Cortex of kidney (tissue), 1 donor: ENCODE results near the gene XIRP1.

Experiments
- DNase-seq: peaks from one replicate; lab custom pipeline; 2025; lab: John Stamatoyannopoulos, UW

XIRP1 gene

GRCh38 chr3:39208463-39209055 is 16.2 kb upstream of the XIRP1 start:
- DNase-seq: no peak

- DNase-seq: no peak
These were observed 15.2 kb upstream of the XIRP1 start for GRCh38 chr3:39207361-39208186.

- DNase-seq: no peak
These were observed 13.6 kb upstream of the XIRP1 start for GRCh38 chr3:39205919-39206516.

- no peak for DNase-seq
These were observed 12.7 kb upstream of the XIRP1 start for GRCh38 chr3:39205131-39205530.

- DNase-seq: no peak
These were observed 11.5 kb upstream of the XIRP1 start for GRCh38 chr3:39203860-39204259.

GRCh38 chr3:39203402-39203801 is 11.0 kb upstream of the XIRP1 start:
- DNase-seq: no peak

- DNase-seq: no peak
These were observed 9.7 kb upstream of the XIRP1 start for GRCh38 chr3:39202094-39202493.

GRCh38 chr3:39196671-39197356 is 4.4 kb upstream of the XIRP1 start:
- no peak for DNase-seq

- no peak for DNase-seq
These were observed 3.6 kb upstream of the XIRP1 start for GRCh38 chr3:39196034-39196433.

GRCh38 chr3:39193391-39193790 is 996 bp upstream of the XIRP1 start:
- DNase-seq: no peak

GRCh38 chr3:39191773-39192172 is 622 bp downstream of the XIRP1 start:
- DNase-seq: no peak

GRCh38 chr3:39191111-39191510 is 1.3 kb downstream of the XIRP1 start:
- no peak for DNase-seq

- no peak for DNase-seq
These were observed 1.9 kb downstream of the XIRP1 start for GRCh38 chr3:39190281-39191025.

GRCh38 chr3:39189959-39190269 is 2.5 kb downstream of the XIRP1 start:
- DNase-seq: no peak

- no peak for DNase-seq
These were observed 3.0 kb downstream of the XIRP1 start for GRCh38 chr3:39189150-39189958.

- DNase-seq: no peak
These were observed 3.9 kb downstream of the XIRP1 start for GRCh38 chr3:39188271-39189149.

- no peak for DNase-seq
These were observed 4.8 kb downstream of the XIRP1 start for GRCh38 chr3:39187372-39188155.

GRCh38 chr3:39186692-39187151 is 5.7 kb downstream of the XIRP1 start:
- DNase-seq: no peak

- DNase-seq: no peak
These were observed 6.3 kb downstream of the XIRP1 start for GRCh38 chr3:39185959-39186691.
